GM13976 (cell line): ENCODE data around the gene OCA2.

Experiments used
- DNase-seq: peaks from one replicate; pipeline ENCODE4 v3.0.0; 2012; ENCODE audit warnings: low spot score
- CTCF ChIP-seq: IDR thresholded peaks from 2 replicates; pipeline ENCODE4 v1.5.1; 2012; ENCODE audit warnings: borderline replicate concordance, mild to moderate bottlenecking; ENCODE audit not compliant: insufficient read depth; ENCODE audit errors: extremely low read depth, missing control alignments, control extremely low read depth
- in situ Hi-C: fragments of 300-500 bp; cut with MboI; formaldehyde crosslinking; loops from one replicate; pipeline ENCODE4 v1.12.0; 2022; ENCODE audit warnings: low sequenced_read_pairs, mixed read lengths, inconsistent platforms; ENCODE audit not compliant: unreplicated experiment

OCA2 gene

GRCh38 chr15:28132524-28133275 is 33.6 kb upstream of the OCA2 start:
- in situ Hi-C loops = no loop called here
- no peak for TF ChIP-seq CTCF
- DNase-seq = no peak

- no peak for TF ChIP-seq CTCF
- in situ Hi-C loops = no loop called here
- DNase-seq = no peak
Measured at GRCh38 chr15:28131946-28132345, 32.8 kb upstream of the OCA2 start.

GRCh38 chr15:28131400-28131799 is 32.3 kb upstream of the OCA2 start:
- DNase-seq = no peak
- no peak for TF ChIP-seq CTCF
- in situ Hi-C loops = no loop called here

- no peak for DNase-seq
- in situ Hi-C loops = no loop called here
- no peak for TF ChIP-seq CTCF
Measured at GRCh38 chr15:28130651-28131050, 31.5 kb upstream of the OCA2 start.

GRCh38 chr15:28129231-28129848 is 30.2 kb upstream of the OCA2 start:
- TF ChIP-seq CTCF = no peak
- DNase-seq = no peak
- in situ Hi-C loops = no loop called here

- DNase-seq = no peak
- in situ Hi-C loops = no loop called here
- TF ChIP-seq CTCF = no peak
Measured at GRCh38 chr15:28128031-28128430, 28.9 kb upstream of the OCA2 start.

- DNase-seq = no peak
- in situ Hi-C loops = no loop called here
- no peak for TF ChIP-seq CTCF
Measured at GRCh38 chr15:28127036-28127435, 27.9 kb upstream of the OCA2 start.
